Endothelial cell of hepatic sinusoid (primary cell): ENCODE data around the gene GLS.

Source experiments
- in situ Hi-C: cut with HindIII; loops from 2 replicates; pipeline ENCODE4 v1.10.0; 2017; ENCODE audit warnings: low sequenced_read_pairs

Gene GLS

DNA sequence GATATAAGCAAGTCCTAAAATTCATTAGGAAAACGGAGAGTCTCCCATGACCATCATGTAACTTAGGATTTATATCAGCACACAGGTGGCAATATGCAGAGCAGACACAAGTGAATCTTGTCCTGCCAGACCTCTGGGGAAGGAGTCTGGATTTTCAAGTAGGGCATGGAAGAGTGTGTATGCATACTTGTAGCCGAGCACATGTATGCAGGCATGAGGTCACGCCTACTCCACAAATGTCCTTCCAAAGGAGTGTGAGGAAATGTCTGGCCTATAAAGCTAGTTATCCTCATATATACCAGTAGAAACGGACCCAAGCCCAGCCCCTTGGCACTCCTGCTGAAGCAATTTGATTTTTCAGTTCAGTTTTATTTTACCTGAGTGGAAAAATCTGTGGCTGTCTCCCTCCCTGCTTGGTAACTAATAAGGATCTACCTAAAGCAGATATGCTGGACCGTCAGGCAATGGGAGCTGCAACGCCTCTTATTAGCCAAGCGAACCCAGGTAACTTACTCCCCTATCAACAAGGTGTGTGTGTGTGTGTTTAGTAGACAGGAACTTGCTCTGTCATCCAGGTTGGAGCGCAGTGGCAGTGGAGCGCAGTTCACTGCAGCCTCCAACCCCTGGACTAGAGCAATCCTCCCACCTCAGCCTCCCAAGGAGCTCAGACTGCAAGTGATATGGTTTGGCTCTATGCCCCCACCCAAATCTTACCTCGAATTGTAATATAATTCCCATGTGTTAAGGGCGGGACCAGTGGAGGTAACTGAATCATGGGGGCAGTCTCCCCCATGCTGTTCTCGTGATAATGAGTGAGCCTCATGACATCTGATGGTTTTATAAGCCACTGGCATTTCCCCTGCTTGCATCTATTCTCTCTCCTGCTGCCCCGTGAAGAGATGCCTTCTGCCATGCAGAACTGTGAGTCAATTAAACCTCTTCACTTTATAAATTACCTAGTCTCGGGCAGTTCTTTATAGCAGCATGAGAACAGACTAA, 130.6 kb downstream of the GLS start:
- in situ Hi-C loops, result no loop called here

- in situ Hi-C loops, result no loop called here
These were observed 131.7 kb downstream of the GLS start for GRCh38 chr2:191012346-191012745.

GRCh38 chr2:191012845-191013681, 132.4 kb downstream of the GLS start:
- in situ Hi-C loops, result no loop called here

DNA sequence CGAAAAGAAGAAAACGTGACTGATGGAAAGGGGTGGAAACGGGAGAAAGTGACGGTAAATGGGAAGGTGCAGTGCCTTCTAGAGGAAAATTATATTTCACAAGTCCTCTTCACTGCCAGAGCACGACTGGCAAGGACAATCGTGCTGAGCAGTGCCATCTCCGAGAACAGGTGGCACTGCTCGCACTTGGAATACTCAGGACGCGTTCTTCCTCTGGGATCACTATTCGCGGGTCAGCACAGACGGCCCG, 133.0 kb downstream of the GLS start:
- in situ Hi-C loops, result no loop called here

DNA sequence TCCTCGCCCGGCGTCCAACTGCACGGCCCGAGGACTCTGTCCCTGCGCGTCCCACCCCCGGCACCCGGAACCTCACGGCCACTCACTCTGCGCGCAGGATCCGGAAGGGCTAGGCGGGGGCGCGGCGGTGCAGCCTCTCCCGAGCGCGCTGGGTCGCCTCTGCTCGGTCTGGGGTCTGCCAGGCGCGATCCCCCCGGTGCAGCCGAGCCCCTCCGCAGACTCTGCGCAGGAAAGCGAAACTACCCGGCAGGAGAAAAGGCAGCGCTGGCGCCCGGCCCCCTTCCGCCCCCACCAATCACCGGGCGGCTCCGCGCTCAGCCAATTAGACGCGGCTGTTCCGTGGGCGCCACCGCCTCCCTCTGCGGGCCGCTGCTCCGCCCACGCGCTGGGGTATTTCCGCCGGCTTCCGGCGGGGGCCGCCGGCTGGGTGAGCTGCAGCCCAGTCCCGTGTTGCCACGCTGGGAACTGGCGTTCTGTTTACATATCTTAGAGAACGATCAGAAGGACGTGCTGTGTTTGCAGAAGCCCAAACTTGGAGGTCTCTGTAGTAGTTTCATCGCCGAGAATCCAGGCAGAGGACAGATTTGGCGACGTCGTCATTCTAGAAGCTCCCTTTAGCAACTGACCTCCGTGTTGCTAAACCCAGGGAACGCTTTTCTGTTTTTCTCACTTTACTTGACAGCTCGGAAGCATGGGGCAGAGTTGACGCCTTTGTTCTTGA, 133.5 kb downstream of the GLS start, which contains the start of gene STAT1:
TSS of gene STAT1 (minus strand) at position 240 of the 721 bp plus-strand sequence. CDS start 4,168 bp downstream, outside the sequence.
- in situ Hi-C loops, result no loop called here

- in situ Hi-C loops, result no loop called here
These were observed 134.0 kb downstream of the GLS start for GRCh38 chr2:191014653-191015020.
